GM10266 (cell line): Measurements from ENCODE around the gene CREBBP.

Source experiments
- DNase-seq: peaks from one replicate; pipeline ENCODE4 v3.0.0; 2012; ENCODE audit errors: extremely low spot score
- CTCF ChIP-seq: IDR thresholded peaks from 2 replicates; pipeline ENCODE4 v1.5.1; 2012; ENCODE audit warnings: mild to moderate bottlenecking, low read depth; ENCODE audit not compliant: control insufficient read depth, insufficient read depth; ENCODE audit errors: missing control alignments

CREBBP gene

GRCh38 chr16:3713587-3714242 is 166.8 kb downstream of the CREBBP start:
- DNase-seq, result no peak
- no peak for TF ChIP-seq CTCF

- TF ChIP-seq CTCF, result no peak
- no peak for DNase-seq
These were observed 167.6 kb downstream of the CREBBP start for GRCh38 chr16:3712861-3713372.

- no peak for TF ChIP-seq CTCF
- DNase-seq, result no peak
These were observed 174.1 kb downstream of the CREBBP start for GRCh38 chr16:3706253-3707012.

DNA sequence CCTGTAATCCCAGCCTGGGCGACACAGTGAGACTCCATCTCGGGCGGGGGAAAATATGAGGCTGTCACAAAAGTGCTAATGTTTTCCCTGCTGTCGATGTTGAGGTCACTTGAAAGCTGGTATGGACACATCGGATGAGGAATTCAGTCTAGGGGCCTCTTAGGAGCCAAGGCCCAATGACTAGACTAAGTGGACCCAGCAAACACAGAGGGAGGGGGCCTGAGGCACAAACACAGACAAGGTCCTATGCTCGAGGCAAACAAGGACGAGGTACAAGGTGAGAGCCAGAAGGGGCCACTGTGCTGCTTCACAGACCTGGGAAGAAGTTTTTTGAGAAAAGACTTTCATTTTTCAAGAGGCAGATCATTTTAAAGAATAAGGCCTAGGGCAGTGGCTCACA is 178.4 kb downstream of the CREBBP start:
- TF ChIP-seq CTCF, result no peak
- DNase-seq, result no peak

- no peak for TF ChIP-seq CTCF
These were observed 179.0 kb downstream of the CREBBP start for GRCh38 chr16:3701531-3701930.

GRCh38 chr16:3698941-3699340 is 181.6 kb downstream of the CREBBP start:
- no peak for TF ChIP-seq CTCF
- DNase-seq, result no peak

More at GRCh38 chr16:3701531-3701930, 179.0 kb downstream of the CREBBP start:
- no peak for DNase-seq
